ENCODE results near the gene MYO15A.

MYO15A gene

GRCh38 chr17:18224053-18224386 lies 115.5 kb downstream of the MYO15A start:
- H3K4me3 ChIP-seq (ENCODE audit: low read depth, low read length): no peak overlapping the region
- no peaks in the 10 kb centered on the region for H3K36me3 ChIP-seq
- H3K27me3 ChIP-seq: no peaks in the 10 kb centered on the region
- H3K9me3 ChIP-seq: no peaks in the 10 kb centered on the region
- DNase-seq: no peak
- TF ChIP-seq CTCF (IDR thresholded peaks at IDR 0.05; ENCODE audit: low read depth, low read length): no peak
- peaks cover 4% of the 10 kb centered on the region; the same call in 1 of the 2 replicates for H3K4me1 ChIP-seq

- peak overlapping the region; percentile 37 for H3K4me3 ChIP-seq (ENCODE audit: low read depth, low read length)
- no peak for DNase-seq
- no peaks in the 10 kb centered on the region for H3K36me3 ChIP-seq
- no peaks in the 10 kb centered on the region for H3K9me3 ChIP-seq
- no peak for TF ChIP-seq CTCF (IDR thresholded peaks at IDR 0.05; ENCODE audit: low read depth, low read length)
- no peaks in the 10 kb centered on the region for H3K27me3 ChIP-seq
- H3K4me1 ChIP-seq: peaks cover 4% of the 10 kb centered on the region; the same call in 1 of the 2 replicates
Observed at GRCh38 chr17:18224387-18225120, 116.0 kb downstream of the MYO15A start.

GRCh38 chr17:18225121-18225641 lies 116.6 kb downstream of the MYO15A start, which contains the start of gene LLGL1:
Gene LLGL1 (plus strand): TSS chr17:18225635. CDS start chr17:18225683, 48 bp downstream.
- Histone ChIP-seq H3K36me3 (no peaks in the 10 kb centered on the region), H3K4me3 (ENCODE audit: low read depth, low read length) (peak within 1 kb of the TSS; percentile 69), H3K9me3 (no peaks in the 10 kb centered on the region), H3K4me1 (peaks cover 4% of the 10 kb centered on the region; the same call in 1 of the 2 replicates), H3K27me3 (no peaks in the 10 kb centered on the region)
- DNase-seq: peak; percentile 96
- no peak for TF ChIP-seq CTCF (IDR thresholded peaks at IDR 0.05; ENCODE audit: low read depth, low read length)

GRCh38 chr17:18225642-18226283 lies 117.2 kb downstream of the MYO15A start:
- Histone ChIP-seq H3K9me3 (no peaks in the 10 kb centered on the region), H3K27me3 (no peaks in the 10 kb centered on the region), H3K4me3 (ENCODE audit: low read depth, low read length) (peak overlapping the region; percentile 69), H3K36me3 (no peaks in the 10 kb centered on the region), H3K4me1 (peaks cover 4% of the 10 kb centered on the region; the same call in 1 of the 2 replicates)
- no peak for DNase-seq
- TF ChIP-seq CTCF (IDR thresholded peaks at IDR 0.05; ENCODE audit: low read depth, low read length): no peak

- TF ChIP-seq CTCF (IDR thresholded peaks at IDR 0.05; ENCODE audit: low read depth, low read length): no peak
- H3K4me3 ChIP-seq (ENCODE audit: low read depth, low read length): peak overlapping the region; percentile 69
- peaks cover 4% of the 10 kb centered on the region; the same call in 1 of the 2 replicates for H3K4me1 ChIP-seq
- DNase-seq: no peak
- no peaks in the 10 kb centered on the region for H3K36me3 ChIP-seq
- no peaks in the 10 kb centered on the region for H3K27me3 ChIP-seq
- H3K9me3 ChIP-seq: no peaks in the 10 kb centered on the region
Observed at GRCh38 chr17:18226284-18226945, 117.9 kb downstream of the MYO15A start.
